GM21528 (cell line): ENCODE results near the gene HMG20B.

Source experiments
- ATAC-seq: cut with Tn5 transposase; IDR thresholded peaks from one replicate; pipeline ENCODE4 v1.9.1; 2021; ENCODE audit warnings: mild to moderate bottlenecking, moderate library complexity; ENCODE audit not compliant: unreplicated experiment, low FRiP score

Gene HMG20B

GRCh38 chr19:3617463-3617862 lies 44.7 kb downstream of the HMG20B start:
- ATAC-seq = no peak

- no peak for ATAC-seq
Measured at GRCh38 chr19:3618144-3618810, 45.5 kb downstream of the HMG20B start.

- no peak for ATAC-seq
Measured at GRCh38 chr19:3618811-3619630, 46.3 kb downstream of the HMG20B start.

- no peak for ATAC-seq
Measured at GRCh38 chr19:3619631-3620012, 46.9 kb downstream of the HMG20B start.

DNA sequence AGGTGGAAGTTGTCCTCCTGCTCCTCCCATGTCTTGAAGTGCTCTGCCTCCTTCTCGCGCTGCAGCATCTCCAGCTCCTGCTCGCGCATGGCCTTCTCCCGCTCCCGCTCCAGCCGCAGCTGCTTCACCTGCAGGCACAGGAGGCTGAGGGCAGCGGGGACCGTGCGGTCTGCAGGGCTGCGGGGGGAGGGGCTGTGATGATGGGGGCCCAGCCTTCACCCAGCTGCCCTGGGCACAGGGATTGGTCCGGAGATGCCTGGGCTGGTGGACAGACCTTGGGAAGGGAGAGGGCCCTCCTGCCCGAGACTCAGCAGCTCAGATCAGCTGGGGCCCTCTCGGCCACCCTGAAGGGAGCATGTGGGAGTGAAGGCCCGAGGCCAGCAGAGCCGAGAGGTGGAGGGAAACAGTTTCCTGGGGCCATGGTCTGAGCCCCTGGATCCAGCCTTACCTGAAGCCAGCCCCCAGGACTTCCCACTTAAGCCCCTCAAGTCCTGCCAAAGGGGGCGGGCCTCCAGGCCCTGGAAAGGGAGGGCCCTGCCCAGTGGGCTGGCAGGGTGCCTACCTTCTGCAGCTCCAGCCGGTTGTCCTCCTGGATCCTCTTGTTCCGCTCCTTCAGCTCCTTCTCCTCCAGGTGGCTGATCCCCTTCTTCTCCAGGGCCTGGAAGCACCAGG lies 47.5 kb downstream of the HMG20B start:
- ATAC-seq = no peak

- ATAC-seq = no peak
Measured at GRCh38 chr19:3620817-3621547, 48.2 kb downstream of the HMG20B start.

DNA sequence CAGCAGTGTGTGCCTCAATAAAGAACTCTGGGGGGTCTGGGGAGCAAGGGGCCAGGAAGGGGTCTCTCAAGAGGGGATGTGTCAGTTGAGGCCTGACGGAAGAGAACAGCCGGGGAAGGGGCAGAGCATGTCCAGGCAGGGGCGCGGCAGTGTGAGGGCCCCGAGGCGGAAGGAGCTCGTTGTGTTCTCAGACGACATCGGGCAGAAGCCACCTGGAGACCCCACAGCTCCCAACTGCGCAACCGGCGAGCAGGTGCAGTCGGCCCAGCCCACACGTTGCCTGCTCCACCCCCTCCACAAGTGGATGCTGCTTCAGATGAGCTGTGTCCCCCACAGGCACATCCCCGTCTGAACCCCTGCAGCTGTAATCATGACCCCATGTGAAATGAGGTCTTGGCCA lies 48.9 kb downstream of the HMG20B start:
- no peak for ATAC-seq

- ATAC-seq = no peak
Measured at GRCh38 chr19:3622224-3622623, 49.5 kb downstream of the HMG20B start.

DNA sequence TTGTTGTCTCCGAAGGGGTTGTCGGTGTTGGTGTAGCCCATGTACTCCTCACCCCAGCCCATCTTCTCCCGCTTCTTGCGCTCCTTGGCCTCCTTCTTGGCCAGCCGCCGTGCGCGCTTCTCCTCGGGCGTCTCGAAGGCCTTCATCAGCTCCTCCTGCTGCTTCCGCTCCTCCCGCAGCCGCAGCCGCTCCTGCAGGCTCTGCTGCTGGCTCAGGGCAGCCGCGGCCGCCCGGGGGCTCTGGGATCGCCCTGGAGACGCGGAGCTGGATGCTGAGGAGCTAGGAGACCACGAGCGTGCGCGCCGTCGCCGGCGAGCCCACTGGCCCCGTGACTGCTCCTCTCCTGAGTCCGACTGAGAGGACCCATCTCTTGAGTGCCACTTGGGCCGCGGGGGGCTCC lies 51.0 kb downstream of the HMG20B start:
- ATAC-seq = no peak

- ATAC-seq = peak; percentile 7
Measured at GRCh38 chr19:3625996-3626472, 53.3 kb downstream of the HMG20B start.

DNA sequence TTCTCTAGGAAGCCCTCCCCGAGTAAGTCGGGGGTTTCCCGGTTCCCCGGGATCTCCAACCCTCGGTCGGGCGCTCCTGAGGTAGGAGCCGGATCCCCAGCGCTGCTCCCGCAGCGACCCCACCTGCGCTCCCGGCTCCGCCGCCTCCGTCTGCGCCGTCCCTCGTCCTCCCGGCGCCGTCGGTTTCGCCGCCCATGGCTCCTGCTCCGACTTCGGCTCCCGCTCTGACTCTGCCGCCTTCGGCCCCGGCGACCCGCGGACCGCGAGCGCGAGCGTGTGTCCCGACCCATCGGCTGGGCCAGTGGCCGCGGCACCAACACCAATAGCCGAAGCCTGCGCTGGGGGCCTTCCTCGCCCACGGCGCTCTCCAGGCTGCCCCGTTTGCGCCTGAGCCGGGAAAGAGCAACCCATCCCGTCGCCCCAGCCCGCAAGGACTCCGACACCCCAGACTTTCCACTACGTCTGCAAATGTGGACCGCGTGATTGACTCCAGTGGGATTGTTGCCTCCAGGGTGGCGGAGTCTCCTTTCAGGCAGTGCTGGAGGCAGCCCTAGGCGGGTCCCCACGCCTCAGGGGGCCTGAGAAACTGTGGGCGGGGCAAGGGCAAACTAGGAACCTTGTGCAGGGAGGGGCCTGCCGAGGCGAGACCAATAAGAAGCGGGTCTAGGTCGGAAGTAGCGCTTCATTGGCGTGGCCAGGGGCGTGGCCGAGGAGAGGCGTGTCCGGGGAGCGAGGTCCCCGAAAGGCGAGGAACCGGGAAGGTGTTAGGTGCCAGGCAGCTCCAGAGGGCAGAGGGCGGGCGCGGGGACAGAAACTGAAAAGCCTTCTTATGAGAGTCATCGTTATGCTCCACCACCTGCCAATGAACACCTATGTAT lies 54.0 kb downstream of the HMG20B start, which contains the start of gene CACTIN:
Gene CACTIN, minus strand, starts transcription at position 318 of the 878 bp plus-strand sequence. Its CDS starts 28 bp downstream, at position 290.
- ATAC-seq = peak; percentile 76

DNA sequence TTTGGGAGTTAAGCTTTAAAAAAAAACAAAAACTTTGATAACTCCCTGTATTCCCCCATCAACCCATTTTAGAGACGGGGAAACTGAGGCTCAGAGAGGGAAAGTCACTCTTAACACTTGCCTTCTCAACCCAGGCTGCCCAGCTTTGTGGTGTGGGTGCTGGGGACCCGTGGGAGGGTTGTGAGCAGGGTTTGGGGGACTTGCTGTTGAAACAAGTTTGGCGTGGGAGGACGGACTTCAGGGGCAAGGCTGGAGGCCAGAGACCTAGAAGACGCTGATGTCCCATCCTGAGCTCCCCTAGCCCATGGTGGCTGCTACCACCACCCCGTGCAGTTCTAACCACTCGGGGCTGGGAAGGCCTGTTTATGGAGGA lies 54.6 kb downstream of the HMG20B start:
- no peak for ATAC-seq
